Gastroesophageal sphincter (tissue), 3 donors: Measurements from ENCODE around the gene RAB22A.

Experiments used
- POLR2AphosphoS5 ChIP-seq: sonication (generic); formaldehyde crosslinking; IDR thresholded peaks from one replicate; pipeline ENCODE4 v1.6.1; 2017; ENCODE audit warnings: antibody characterized with exemption
- TF ChIP-seq, protein P1 (sequence below), 4 experiments: fragments of 200-600 bp in 2 of 4; fragments of 450-650 bp in 2 of 4; sonication (generic) in 1 of 4; IDR thresholded peaks; one replicate each; pipeline ENCODE4 v1.5.1; 2017 to 2019; ENCODE audit warnings: antibody characterized with exemption in 4 of 4, mild to moderate bottlenecking in 2 of 4, moderate library complexity in 2 of 4

DNA sequence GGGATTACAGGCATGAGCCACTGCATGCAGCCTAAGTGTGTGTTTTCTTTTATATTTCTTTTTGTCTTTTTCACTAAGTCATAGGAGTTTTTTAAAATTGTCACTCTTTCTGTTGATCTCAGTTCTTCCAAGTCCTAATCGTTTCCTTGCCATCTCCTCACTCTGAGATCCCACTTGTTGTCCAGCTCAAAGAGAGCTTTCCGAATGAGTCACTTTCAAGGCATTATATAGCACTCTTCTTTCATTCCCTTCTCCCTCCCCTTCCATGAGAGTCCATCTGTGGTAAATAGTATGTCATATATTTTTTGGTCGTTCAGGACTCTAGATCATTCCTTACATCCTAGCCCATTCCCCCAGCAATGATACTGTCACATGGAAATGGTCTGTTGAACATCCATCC lies 83.8 kb downstream of the RAB22A start:
- TF ChIP-seq, protein P1, sequence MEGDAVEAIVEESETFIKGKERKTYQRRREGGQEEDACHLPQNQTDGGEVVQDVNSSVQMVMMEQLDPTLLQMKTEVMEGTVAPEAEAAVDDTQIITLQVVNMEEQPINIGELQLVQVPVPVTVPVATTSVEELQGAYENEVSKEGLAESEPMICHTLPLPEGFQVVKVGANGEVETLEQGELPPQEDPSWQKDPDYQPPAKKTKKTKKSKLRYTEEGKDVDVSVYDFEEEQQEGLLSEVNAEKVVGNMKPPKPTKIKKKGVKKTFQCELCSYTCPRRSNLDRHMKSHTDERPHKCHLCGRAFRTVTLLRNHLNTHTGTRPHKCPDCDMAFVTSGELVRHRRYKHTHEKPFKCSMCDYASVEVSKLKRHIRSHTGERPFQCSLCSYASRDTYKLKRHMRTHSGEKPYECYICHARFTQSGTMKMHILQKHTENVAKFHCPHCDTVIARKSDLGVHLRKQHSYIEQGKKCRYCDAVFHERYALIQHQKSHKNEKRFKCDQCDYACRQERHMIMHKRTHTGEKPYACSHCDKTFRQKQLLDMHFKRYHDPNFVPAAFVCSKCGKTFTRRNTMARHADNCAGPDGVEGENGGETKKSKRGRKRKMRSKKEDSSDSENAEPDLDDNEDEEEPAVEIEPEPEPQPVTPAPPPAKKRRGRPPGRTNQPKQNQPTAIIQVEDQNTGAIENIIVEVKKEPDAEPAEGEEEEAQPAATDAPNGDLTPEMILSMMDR (IDR thresholded peaks at IDR 0.05) = no peak
- no peak for TF ChIP-seq POLR2AphosphoS5
